Thoracic aorta (tissue), 2 donors: ENCODE data around the gene RBP5. TPM values are rescaled to one million over a fixed set of nuclear protein-coding genes. Genes with fewer than 3 reads are reported as not detected.
"Not testable (repeated sequence)": the region's sequence is repeated elsewhere in the genome, so short reads cannot be mapped to it uniquely, and the experiment has no call there.

ENCODE experiments used
- ATAC-seq: fragments of 150-250 bp; one replicate; pipeline ENCODE4 v1.8.0; 2017; ENCODE audit warnings: low read depth; ENCODE audit not compliant: insufficient number of reproducible peaks, low FRiP score
- DNase-seq: peaks from one replicate; pipeline ENCODE4 v3.0.0-alpha.2; 2020; ENCODE audit warnings: low spot score
- H3K27ac ChIP-seq, 2 donors: fragments of 200-600 bp; sonication (generic); 1 replicate in 1 of 2; 2 replicates in 1 of 2; pipeline ENCODE4 v1.5.1; 2016; ENCODE audit warnings: mild to moderate bottlenecking in 2 of 2, moderate library complexity in 2 of 2
- H3K27me3 ChIP-seq: fragments of 200-600 bp; sonication (generic); replicated peaks from 2 replicates; pipeline ENCODE4 v1.6.0; 2016; ENCODE audit warnings: mild to moderate bottlenecking; ENCODE audit not compliant: insufficient read depth
- H3K36me3 ChIP-seq: fragments of 200-600 bp; sonication (generic); one replicate; pipeline ENCODE4 v1.5.1; 2016
- H3K4me1 ChIP-seq, 2 donors: fragments of 200-600 bp; sonication (generic); 1 replicate in 1 of 2; 2 replicates in 1 of 2; pipeline versions ENCODE4 v1.5.1 to v1.6.0; 2016; ENCODE audit warnings: low read depth in 2 of 2, mild to moderate bottlenecking in 1 of 2; ENCODE audit not compliant: control insufficient read depth in 1 of 2
- H3K4me3 ChIP-seq: fragments of 200-600 bp; sonication (generic); 2 replicates; pipeline ENCODE4 v1.5.1; 2016; ENCODE audit warnings: mild to moderate bottlenecking
- H3K9me3 ChIP-seq: fragments of 200-600 bp; sonication (generic); 2 replicates; pipeline ENCODE4 v1.5.1; 2016
- CTCF ChIP-seq: fragments of 200-600 bp; sonication (generic); IDR thresholded peaks from one replicate; pipeline ENCODE4 v1.5.1; 2019; ENCODE audit warnings: antibody characterized with exemption
- total RNA-seq, 2 donors: library from RNA; depleted of rRNA; stranded (reverse); fragments of >200 nt; gene quantifications; one replicate each; pipeline versions ENCODE4 v1.1.0 to v1.2.3, GENCODE V29; 2016

RBP5 gene
- total RNA-seq, 2 donors from 2014 or later, result 0.71 TPM; not detected in 1

GRCh38 chr12:7108796-7109571 lies 19.7 kb downstream of the RBP5 start, which contains the start of gene C1RL:
C1RL (minus strand) TSS chr12:7109214; CDS start chr12:7109180, 34 bp downstream.
- ATAC-seq (peak; percentile 83), DNase-seq (peak; percentile 82)
- TF ChIP-seq CTCF, result peak; percentile 98
- Histone ChIP-seq H3K4me3 (peak within 1 kb of the TSS; percentile 78), H3K27ac (peak within 1 kb of the TSS; percentile 93 to 99), H3K36me3 (no peaks in the 10 kb centered on the region), H3K4me1 (peaks cover 10 to 24% of the 10 kb centered on the region in 2 donors), H3K27me3 (no peaks in the 10 kb centered on the region), H3K9me3 (no peaks in the 10 kb centered on the region)

GRCh38 chr12:7108003-7108795 lies 20.5 kb downstream of the RBP5 start:
- DNase-seq (peak; percentile 35), ATAC-seq (peak; percentile 56)
- H3K4me3 ChIP-seq, result peak overlapping the region; percentile 78
- peaks cover 3% of the 10 kb centered on the region for H3K36me3 ChIP-seq
- TF ChIP-seq CTCF, result no peak
- peak overlapping the region; percentile 93 to 99 for H3K27ac ChIP-seq
- peaks cover 10 to 24% of the 10 kb centered on the region in 2 donors for H3K4me1 ChIP-seq
- no peaks in the 10 kb centered on the region for H3K9me3 ChIP-seq
- no peaks in the 10 kb centered on the region for H3K27me3 ChIP-seq

GRCh38 chr12:7107636-7108002 lies 21.1 kb downstream of the RBP5 start:
- H3K9me3 ChIP-seq, result no peaks in the 10 kb centered on the region
- peak overlapping the region; percentile 93 to 99 for H3K27ac ChIP-seq
- no peak for ATAC-seq
- no peak for TF ChIP-seq CTCF
- H3K27me3 ChIP-seq, result no peaks in the 10 kb centered on the region
- H3K36me3 ChIP-seq, result peaks cover 8% of the 10 kb centered on the region
- H3K4me1 ChIP-seq, result peaks cover 7 to 24% of the 10 kb centered on the region in 2 donors
- no peak for DNase-seq
- peak overlapping the region; percentile 78 for H3K4me3 ChIP-seq

GRCh38 chr12:7107181-7107580 lies 21.5 kb downstream of the RBP5 start:
- not testable (repeated sequence) for H3K27me3 ChIP-seq, ATAC-seq, H3K27ac ChIP-seq, DNase-seq, H3K9me3 ChIP-seq, H3K36me3 ChIP-seq
- Histone ChIP-seq H3K4me3 (peak overlapping the region; percentile 26), H3K4me1 (peaks cover 7 to 24% of the 10 kb centered on the region in 2 donors)

- Histone ChIP-seq H3K27me3 (no peaks in the 10 kb centered on the region), H3K4me3 (no peak overlapping the region), H3K36me3 (peaks cover 8% of the 10 kb centered on the region), H3K27ac (no peak overlapping the region), H3K4me1 (peaks cover 7 to 24% of the 10 kb centered on the region in 2 donors), H3K9me3 (no peaks in the 10 kb centered on the region)
- DNase-seq (no peak), ATAC-seq (no peak)
- TF ChIP-seq CTCF, result no peak
Measured at GRCh38 chr12:7106082-7106481, 22.6 kb downstream of the RBP5 start.
